Natural killer cell (primary cell): Measurements from ENCODE around the gene FMN1. TPM values are rescaled to one million over a fixed set of nuclear protein-coding genes. Genes with fewer than 3 reads are reported as not detected.

Experiments
- ATAC-seq, 3 donors: fragments of 150-1000 bp in 2 of 3; fragments of 200-7000 bp in 1 of 3; cut with Tn5 transposase; 1 replicate in 1 of 3; 2 replicates in 2 of 3; pipeline ENCODE4 v1.10.0; 2021; ENCODE audit warnings: mild to moderate bottlenecking in 2 of 3, moderate library complexity in 2 of 3
- DNase-seq, 2 donors: peaks; one replicate each; pipeline versions ENCODE4 v3.0.0 to v3.0.0-alpha.2; 2013 to 2021; ENCODE audit warnings: mixed read lengths in 1 of 2
- H3K27ac ChIP-seq: one replicate; pipeline ENCODE4 v1.5.1; 2013; ENCODE audit warnings: mild to moderate bottlenecking, low read length
- H3K27me3 ChIP-seq: one replicate; pipeline ENCODE4 v1.6.1; 2013; ENCODE audit warnings: low read length; ENCODE audit not compliant: control insufficient read depth, insufficient read depth
- H3K36me3 ChIP-seq: one replicate; pipeline ENCODE4 v1.6.1; 2013; ENCODE audit warnings: low read length; ENCODE audit not compliant: control insufficient read depth, insufficient read depth
- H3K4me1 ChIP-seq: one replicate; pipeline ENCODE4 v1.6.1; 2013; ENCODE audit warnings: low read length; ENCODE audit not compliant: control insufficient read depth, insufficient read depth
- H3K4me3 ChIP-seq: one replicate; pipeline ENCODE4 v1.5.1; 2013; ENCODE audit warnings: low read length
- H3K9me3 ChIP-seq: one replicate; pipeline ENCODE4 v1.6.1; 2013; ENCODE audit warnings: low read length; ENCODE audit not compliant: control insufficient read depth, insufficient read depth
- H3K27ac Mint-ChIP-seq, 2 donors: one replicate each; pipeline ENCODE4 v1.8.0; 2022; ENCODE audit warnings: mild to moderate bottlenecking in 2 of 2, mixed read lengths in 2 of 2, moderate library complexity in 1 of 2
- H3K27me3 Mint-ChIP-seq, 2 donors: one replicate each; pipeline ENCODE4 v1.8.0; 2022; ENCODE audit warnings: low read depth in 2 of 2, mixed read lengths in 2 of 2
- H3K36me3 Mint-ChIP-seq: one replicate; pipeline ENCODE4 v1.8.0; 2022; ENCODE audit warnings: mixed read lengths
- H3K4me1 Mint-ChIP-seq, 2 donors: one replicate each; pipeline ENCODE4 v1.8.0; 2022; ENCODE audit warnings: mixed read lengths in 2 of 2
- H3K4me3 Mint-ChIP-seq: one replicate; pipeline ENCODE4 v1.8.0; 2022; ENCODE audit warnings: mild to moderate bottlenecking, moderate library complexity, mixed read lengths
- H3K9me3 Mint-ChIP-seq, 2 donors: one replicate each; pipeline ENCODE4 v1.8.0; 2022; ENCODE audit warnings: mixed read lengths in 2 of 2
- whole genome bisulfite sequencing: methylation state at CpG from one replicate; pipeline ENCODE4 v1.1.7; 2013; ENCODE audit warnings: missing lambda C conversion rate; ENCODE audit not compliant: insufficient coverage; 5-methylcytosine and 5-hydroxymethylcytosine counted together
- intact Hi-C: fragments of 100-400 bp; cut with micrococcal nuclease; formaldehyde crosslinking; loops from one replicate; pipeline ENCODE4 v1.14.2; 2022
- total RNA-seq, 4 donors: library from RNA; stranded (reverse); fragments of 120-200 nt in 1 of 4; gene quantifications; one replicate each; pipeline versions ENCODE4 v1.2.3 to v1.2.4, GENCODE V29; 2013 to 2022
- TF ChIP-seq, protein P1 (sequence below): fragments of 200-600 bp; IDR thresholded peaks from one replicate; pipeline ENCODE4 v1.8.0; 2022; ENCODE audit warnings: antibody characterized with exemption

Gene FMN1
- total RNA-seq, 3 donors from 2014 or later (not counting 1 experiment from before 2014, with no cell fraction given), result 2.0 to 19.2 (median 2.2) TPM

DNA sequence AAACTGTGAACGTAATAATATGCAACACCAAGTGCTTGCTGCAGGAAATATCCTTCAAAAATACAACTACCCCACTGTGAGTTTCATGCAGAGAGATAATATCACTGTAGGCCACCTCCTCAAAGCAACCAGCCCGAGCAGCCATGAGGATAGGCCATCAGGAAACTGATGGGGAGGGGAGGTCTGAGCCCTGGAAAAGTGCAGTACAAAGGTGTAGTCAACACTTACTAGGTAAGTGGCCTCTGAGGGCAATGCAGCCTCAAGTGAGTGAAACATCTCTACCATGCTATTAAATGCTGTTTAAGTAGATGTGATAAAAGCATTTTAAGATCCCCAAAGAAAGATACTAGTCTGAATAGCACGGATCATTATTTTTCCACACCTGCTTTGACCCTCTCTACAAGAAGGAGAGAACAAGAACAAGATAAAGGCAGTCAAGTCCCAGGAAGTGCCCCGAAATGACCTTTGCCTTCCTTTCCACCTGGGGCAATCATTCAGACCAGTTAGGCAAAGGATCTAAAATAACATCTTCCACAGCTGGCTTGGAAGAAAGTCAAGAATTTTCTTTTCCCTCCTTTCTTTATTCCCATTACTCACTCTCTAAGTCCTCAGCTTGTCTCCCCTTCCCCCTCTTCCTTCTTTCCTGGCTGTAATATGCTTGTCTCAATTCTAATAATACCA lies 62.8 kb downstream of the FMN1 start:
- ATAC-seq, result no peak
- no peaks in the 10 kb centered on the region for H3K36me3 ChIP-seq
- no peak overlapping the region for H3K4me3 Mint-ChIP-seq
- H3K27me3 ChIP-seq, result no peaks in the 10 kb centered on the region
- peaks cover 0 to 2% of the 10 kb centered on the region in 2 donors for H3K9me3 Mint-ChIP-seq
- no peak overlapping the region for H3K4me3 ChIP-seq
- peaks cover 2% of the 10 kb centered on the region for H3K4me1 ChIP-seq
- intact Hi-C loops, result loop anchor here (1.0 to 5.0 kb wide), 3 partner anchors 45 to 469 kb away; no protein-coding TSS in a partner anchor
- no peak for DNase-seq
- peaks cover 6 to 18% of the 10 kb centered on the region in 2 donors for H3K4me1 Mint-ChIP-seq
- H3K27me3 Mint-ChIP-seq, result peaks cover 0 to 18% of the 10 kb centered on the region in 2 donors
- TF ChIP-seq, protein P1, sequence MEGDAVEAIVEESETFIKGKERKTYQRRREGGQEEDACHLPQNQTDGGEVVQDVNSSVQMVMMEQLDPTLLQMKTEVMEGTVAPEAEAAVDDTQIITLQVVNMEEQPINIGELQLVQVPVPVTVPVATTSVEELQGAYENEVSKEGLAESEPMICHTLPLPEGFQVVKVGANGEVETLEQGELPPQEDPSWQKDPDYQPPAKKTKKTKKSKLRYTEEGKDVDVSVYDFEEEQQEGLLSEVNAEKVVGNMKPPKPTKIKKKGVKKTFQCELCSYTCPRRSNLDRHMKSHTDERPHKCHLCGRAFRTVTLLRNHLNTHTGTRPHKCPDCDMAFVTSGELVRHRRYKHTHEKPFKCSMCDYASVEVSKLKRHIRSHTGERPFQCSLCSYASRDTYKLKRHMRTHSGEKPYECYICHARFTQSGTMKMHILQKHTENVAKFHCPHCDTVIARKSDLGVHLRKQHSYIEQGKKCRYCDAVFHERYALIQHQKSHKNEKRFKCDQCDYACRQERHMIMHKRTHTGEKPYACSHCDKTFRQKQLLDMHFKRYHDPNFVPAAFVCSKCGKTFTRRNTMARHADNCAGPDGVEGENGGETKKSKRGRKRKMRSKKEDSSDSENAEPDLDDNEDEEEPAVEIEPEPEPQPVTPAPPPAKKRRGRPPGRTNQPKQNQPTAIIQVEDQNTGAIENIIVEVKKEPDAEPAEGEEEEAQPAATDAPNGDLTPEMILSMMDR, result no peak
- H3K27ac Mint-ChIP-seq, result no peak overlapping the region
- no peaks in the 10 kb centered on the region for H3K9me3 ChIP-seq
- H3K36me3 Mint-ChIP-seq, result no peaks in the 10 kb centered on the region
- no peak overlapping the region for H3K27ac ChIP-seq
- WGBS, result 83% methylated on average over 4 of the region's 4 CpGs

DNA sequence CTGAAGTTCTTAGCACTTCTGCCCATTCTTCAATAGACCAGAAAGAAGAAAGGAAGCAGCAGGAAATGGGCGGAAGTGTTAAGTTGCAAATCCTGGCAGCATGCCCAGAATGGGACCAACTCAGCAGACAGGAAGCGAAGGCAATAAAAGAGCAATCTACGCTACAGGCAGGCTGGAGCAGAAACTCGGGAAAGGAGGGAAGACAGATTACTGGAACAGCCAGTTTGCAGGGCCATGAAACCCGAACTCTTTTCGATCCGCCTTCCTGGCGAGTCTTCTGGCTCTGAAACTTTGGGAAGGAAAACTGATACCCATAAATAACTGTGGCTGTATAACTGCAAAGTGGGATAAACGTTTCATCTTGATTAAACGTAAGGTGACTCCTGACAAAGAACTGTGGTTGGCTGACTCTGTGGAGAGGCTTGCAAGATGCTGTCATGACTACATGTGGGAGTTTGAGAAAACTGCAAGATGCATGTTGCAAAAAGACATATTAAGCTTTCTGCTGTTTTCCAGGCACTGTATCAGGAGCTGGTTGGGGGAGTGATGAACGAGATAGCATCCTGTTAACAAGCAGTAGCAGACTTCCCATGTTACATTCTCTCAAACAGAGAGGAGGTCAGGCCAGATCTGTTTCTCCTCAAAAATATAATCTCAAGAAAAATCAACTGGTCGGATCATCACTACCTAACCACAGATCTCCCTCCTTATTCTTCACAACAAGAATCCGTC lies 67.8 kb downstream of the FMN1 start:
- Histone ChIP-seq H3K4me3 (no peak overlapping the region), H3K27me3 (no peaks in the 10 kb centered on the region), H3K4me1 (peaks cover 14% of the 10 kb centered on the region), H3K27ac (no peak overlapping the region), H3K36me3 (no peaks in the 10 kb centered on the region), H3K9me3 (no peaks in the 10 kb centered on the region)
- peak overlapping the region in 1 of 2 donors; percentile 81 for H3K27ac Mint-ChIP-seq
- peaks cover 0 to 2% of the 10 kb centered on the region in 2 donors for H3K9me3 Mint-ChIP-seq
- peak overlapping the region; percentile 41 for H3K4me3 Mint-ChIP-seq
- intact Hi-C loops, result no loop called here
- WGBS, result 25% methylated on average over 13 of the region's 13 CpGs
- TF ChIP-seq, protein P1, result no peak
- no peaks in the 10 kb centered on the region for H3K27me3 Mint-ChIP-seq
- no peaks in the 10 kb centered on the region for H3K36me3 Mint-ChIP-seq
- peaks cover 23 to 29% of the 10 kb centered on the region in 2 donors for H3K4me1 Mint-ChIP-seq
- DNase-seq (peak; percentile 21 to 87), ATAC-seq (peak; percentile 48 to 65 (median 57))

DNA sequence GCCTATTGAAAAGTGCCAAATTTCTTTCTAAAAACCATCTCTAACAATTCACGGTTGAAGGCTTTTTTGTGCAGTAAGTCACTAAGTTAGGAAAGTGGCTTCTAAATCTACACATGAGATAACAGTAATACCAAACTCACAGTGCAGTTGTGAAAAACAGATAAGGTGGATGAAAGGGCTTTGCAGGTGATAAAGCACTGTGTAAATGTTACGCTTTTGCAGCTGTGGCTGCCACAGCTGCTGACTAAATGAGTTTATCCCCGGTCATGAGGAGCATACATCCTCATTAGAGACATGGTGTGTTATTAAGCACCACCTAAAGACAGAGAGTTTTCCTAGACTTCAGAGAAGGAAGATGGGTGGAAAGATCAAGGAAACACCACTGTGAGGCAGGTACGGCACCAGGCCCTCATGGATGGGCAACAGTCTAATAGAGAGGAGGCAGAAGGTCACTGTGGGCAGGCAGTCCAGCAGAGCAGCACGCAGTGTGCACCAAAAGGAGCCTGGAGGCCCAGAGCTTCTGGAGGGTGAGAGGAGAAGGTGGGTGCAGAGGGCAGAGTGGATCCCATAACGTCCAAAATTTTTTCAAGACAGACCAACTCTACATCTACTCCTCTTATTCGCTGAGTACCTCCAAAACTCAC lies 68.5 kb downstream of the FMN1 start:
- Histone ChIP-seq H3K9me3 (no peaks in the 10 kb centered on the region), H3K27me3 (no peaks in the 10 kb centered on the region), H3K4me1 (peaks cover 14% of the 10 kb centered on the region), H3K36me3 (no peaks in the 10 kb centered on the region), H3K27ac (no peak overlapping the region), H3K4me3 (no peak overlapping the region)
- DNase-seq, result peak in 1 of 2 donors; percentile 27
- H3K9me3 Mint-ChIP-seq, result peaks cover 0 to 2% of the 10 kb centered on the region in 2 donors
- TF ChIP-seq, protein P1, result no peak
- H3K36me3 Mint-ChIP-seq, result no peaks in the 10 kb centered on the region
- 28% methylated on average over 6 of the region's 7 CpGs for WGBS
- intact Hi-C loops, result no loop called here
- H3K4me3 Mint-ChIP-seq, result peak overlapping the region; percentile 41
- peak; percentile 35 to 67 (median 61) for ATAC-seq
- peaks cover 0 to 2% of the 10 kb centered on the region in 2 donors for H3K27me3 Mint-ChIP-seq
- H3K4me1 Mint-ChIP-seq, result peaks cover 23 to 29% of the 10 kb centered on the region in 2 donors
- peak overlapping the region; percentile 6 to 81 for H3K27ac Mint-ChIP-seq
